Body of pancreas (tissue), 4 donors: ENCODE measurements around the gene CENPF. TPM values are rescaled to one million over a fixed set of nuclear protein-coding genes. Genes with fewer than 3 reads are reported as not detected.
"Not testable (repeated sequence)": the region's sequence is repeated elsewhere in the genome, so short reads cannot be mapped to it uniquely, and the experiment has no call there.

Experiments
- ATAC-seq: fragments of 150-250 bp; one replicate; pipeline ENCODE4 v1.9.1; 2016
- DNase-seq, 4 donors: peaks; one replicate each; pipeline ENCODE4 v3.0.0-alpha.2; 2019
- H3K27ac ChIP-seq, 4 donors: fragments of 200-600 bp; sonication (generic); 1 replicate in 3 of 4; 2 replicates in 1 of 4; pipeline versions ENCODE4 v1.5.1 to v1.6.1; 2016 to 2019; ENCODE audit warnings: mild to moderate bottlenecking in 1 of 4, mixed read lengths in 1 of 4, moderate library complexity in 1 of 4
- H3K27me3 ChIP-seq, 2 donors: fragments of 200-600 bp; sonication (generic); one replicate each; pipeline ENCODE4 v1.6.0; 2016; ENCODE audit warnings: mild to moderate bottlenecking in 1 of 2
- H3K36me3 ChIP-seq, 2 donors: fragments of 200-600 bp; sonication (generic); replicated peaks in 1 of 2; 2 replicates each; pipeline ENCODE4 v1.5.1; 2016; ENCODE audit warnings: low read depth in 2 of 2; ENCODE audit not compliant: insufficient read depth in 1 of 2
- H3K4me1 ChIP-seq: fragments of 200-600 bp; sonication (generic); one replicate; pipeline ENCODE4 v1.6.0; 2016
- H3K4me3 ChIP-seq, 2 donors: fragments of 200-600 bp; sonication (generic); 1 replicate in 1 of 2; 2 replicates in 1 of 2; pipeline ENCODE4 v1.5.1; 2016 to 2019
- H3K9me3 ChIP-seq, 3 donors: fragments of 200-600 bp; sonication (generic); 1 replicate in 2 of 3; 2 replicates in 1 of 3; pipeline ENCODE4 v1.5.1; 2016
- CTCF ChIP-seq, 7 experiments: fragments of 450-650 bp in 4 of 7; fragments of 200-600 bp in 3 of 7; sonication (generic) in 3 of 7; IDR thresholded peaks; one replicate each; pipeline ENCODE4 v1.5.1; 2016 to 2019; ENCODE audit warnings: antibody characterized with exemption in 7 of 7
- POLR2A ChIP-seq, 3 donors: fragments of 450-650 bp; IDR thresholded peaks; one replicate each; pipeline ENCODE4 v1.6.1; 2016; ENCODE audit warnings: antibody characterized with exemption in 3 of 3, mild to moderate bottlenecking in 2 of 3
- WGBS, 2 donors: methylation state at CpG; one replicate each; pipeline ENCODE4 v1.1.5; 2017; 5-methylcytosine and 5-hydroxymethylcytosine counted together
- intact Hi-C: fragments of 100-400 bp; cut with DNase I; formaldehyde crosslinking; loops from one replicate; pipeline ENCODE4 v1.15.1; 2023
- total RNA-seq, 2 donors: library from RNA; depleted of rRNA; stranded (reverse); fragments of >200 nt; gene quantifications; one replicate each; pipeline ENCODE4 v1.1.0, GENCODE V29; 2016

Gene CENPF
- total RNA-seq, 2 donors from 2014 or later: under 0.01 TPM; not detected in 1

GRCh38 chr1:214604523-214604922 lies 1.5 kb downstream of the CENPF start:
- no peaks in the 10 kb centered on the region for H3K27me3 ChIP-seq
- no peaks in the 10 kb centered on the region for H3K36me3 ChIP-seq
- DNase-seq (no peak), ATAC-seq (no peak)
- intact Hi-C loops: no loop called here
- no peaks in the 10 kb centered on the region for H3K9me3 ChIP-seq
- H3K27ac ChIP-seq: no peak overlapping the region
- peaks cover 13% of the 10 kb centered on the region for H3K4me1 ChIP-seq
- TF ChIP-seq CTCF (IDR thresholded peaks at IDR 0.05) (no peak), POLR2A (IDR thresholded peaks at IDR 0.05) (no peak)
- no peak overlapping the region for H3K4me3 ChIP-seq

GRCh38 chr1:214605484-214605883 lies 2.5 kb downstream of the CENPF start:
- H3K27ac ChIP-seq, intact Hi-C loops, H3K27me3 ChIP-seq, H3K4me3 ChIP-seq, H3K36me3 ChIP-seq, ATAC-seq, H3K9me3 ChIP-seq, DNase-seq: not testable (repeated sequence)
- peaks cover 13% of the 10 kb centered on the region for H3K4me1 ChIP-seq
- 92 to 96% methylated on average over 4 to 28 of the region's 32 CpGs for WGBS, 2 donors

GRCh38 chr1:214605933-214606925 lies 3.2 kb downstream of the CENPF start:
- H3K36me3 ChIP-seq, H3K4me3 ChIP-seq, ATAC-seq, intact Hi-C loops, H3K27me3 ChIP-seq, DNase-seq, H3K27ac ChIP-seq, H3K9me3 ChIP-seq: not testable (repeated sequence)
- 96 to 97% methylated on average over 39 to 59 of the region's 63 CpGs for WGBS, 2 donors
- H3K4me1 ChIP-seq: peaks cover 13% of the 10 kb centered on the region

- DNase-seq, H3K36me3 ChIP-seq, intact Hi-C loops, H3K27me3 ChIP-seq, H3K27ac ChIP-seq, H3K9me3 ChIP-seq, H3K4me1 ChIP-seq, ATAC-seq, H3K4me3 ChIP-seq: not testable (repeated sequence)
- WGBS, 2 donors: 70 to 95% methylated on average over 2 to 21 of the region's 21 CpGs
These were observed 4.7 kb downstream of the CENPF start for GRCh38 chr1:214607492-214608215.

- H3K4me3 ChIP-seq, H3K4me1 ChIP-seq, H3K27ac ChIP-seq, intact Hi-C loops, DNase-seq, H3K36me3 ChIP-seq, H3K27me3 ChIP-seq, H3K9me3 ChIP-seq, ATAC-seq: not testable (repeated sequence)
- 96 to 97% methylated on average over 31 to 34 of the region's 45 CpGs for WGBS, 2 donors
These were observed 5.3 kb downstream of the CENPF start for GRCh38 chr1:214608216-214608783.

GRCh38 chr1:214608817-214609216 lies 5.8 kb downstream of the CENPF start:
- H3K9me3 ChIP-seq, H3K36me3 ChIP-seq, H3K4me3 ChIP-seq, H3K27me3 ChIP-seq, DNase-seq, H3K4me1 ChIP-seq, H3K27ac ChIP-seq, ATAC-seq, intact Hi-C loops: not testable (repeated sequence)
- WGBS, 2 donors: 89 to 96% methylated on average over 24 to 31 of the region's 43 CpGs

GRCh38 chr1:214609692-214610091 lies 6.7 kb downstream of the CENPF start:
- DNase-seq (no peak), ATAC-seq (no peak)
- intact Hi-C loops: no loop called here
- WGBS, 2 donors: 89 to 100% methylated on average over 1 of the region's 1 CpG
- H3K4me1 ChIP-seq: no peaks in the 10 kb centered on the region
- H3K9me3 ChIP-seq: no peaks in the 10 kb centered on the region
- H3K27me3 ChIP-seq: no peaks in the 10 kb centered on the region
- no peak overlapping the region for H3K27ac ChIP-seq
- H3K36me3 ChIP-seq: no peaks in the 10 kb centered on the region
- TF ChIP-seq CTCF (IDR thresholded peaks at IDR 0.05) (no peak), POLR2A (IDR thresholded peaks at IDR 0.05) (no peak)
- no peak overlapping the region for H3K4me3 ChIP-seq

GRCh38 chr1:214610136-214610535 lies 7.1 kb downstream of the CENPF start:
- DNase-seq, H3K9me3 ChIP-seq, intact Hi-C loops, H3K4me1 ChIP-seq, ATAC-seq, H3K36me3 ChIP-seq, H3K4me3 ChIP-seq, H3K27me3 ChIP-seq, H3K27ac ChIP-seq: not testable (repeated sequence)
